Activated CD4-positive, CD25-positive, alpha-beta regulatory T cell treated with anti-CD3 and anti-CD28 coated beads, Interleukin-2, amount 50 U/mL, for 72 hours (primary cell): ENCODE results near the gene PLD4.
A peak's percentile ranks its signal among the peaks of the same experiment; 100 is the strongest.

Experiments used
- DNase-seq: peaks from one replicate; pipeline ENCODE4 v3.0.0; 2021

PLD4 gene

DNA sequence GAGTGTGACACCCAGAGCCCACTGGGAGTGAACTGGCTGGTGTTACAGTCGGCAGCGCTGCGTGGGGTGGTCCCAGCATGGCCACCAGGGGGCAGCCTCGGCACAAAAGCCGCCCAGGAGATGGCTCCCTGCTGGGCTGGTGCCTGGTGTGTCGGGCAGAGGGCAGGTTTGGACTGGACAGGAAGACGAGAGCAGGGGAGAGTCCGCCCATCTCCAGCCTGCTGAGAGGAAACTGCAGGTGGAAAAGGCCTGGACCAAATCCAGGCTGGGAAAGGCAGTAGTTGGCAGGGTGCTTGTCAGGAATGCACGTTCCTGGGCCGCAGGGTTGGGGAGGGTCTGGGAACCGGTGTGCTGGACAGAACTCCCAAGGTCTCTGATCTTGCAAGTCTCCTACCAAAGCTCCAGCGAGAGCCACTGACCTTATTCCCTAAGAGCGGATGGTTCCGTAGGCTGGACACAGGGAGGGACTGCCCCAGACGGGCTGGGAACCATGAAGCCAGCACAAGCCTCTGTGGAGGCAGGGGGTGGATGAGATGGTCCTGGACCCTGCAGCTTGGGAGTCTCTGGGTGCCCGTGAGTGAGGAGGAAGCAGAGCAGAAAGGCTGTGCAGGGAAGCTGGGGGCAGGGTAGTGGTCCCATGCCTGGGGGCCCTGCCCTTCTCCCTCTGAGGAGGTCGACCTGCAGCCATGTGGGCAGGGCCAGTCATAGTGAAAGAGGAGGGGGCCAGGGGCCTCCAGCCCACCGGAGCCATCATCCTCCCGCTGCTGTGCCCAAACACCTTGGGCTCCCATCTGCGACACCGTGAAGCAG, 51.7 kb downstream of the PLD4 start:
- peak; percentile 91 for DNase-seq

DNA sequence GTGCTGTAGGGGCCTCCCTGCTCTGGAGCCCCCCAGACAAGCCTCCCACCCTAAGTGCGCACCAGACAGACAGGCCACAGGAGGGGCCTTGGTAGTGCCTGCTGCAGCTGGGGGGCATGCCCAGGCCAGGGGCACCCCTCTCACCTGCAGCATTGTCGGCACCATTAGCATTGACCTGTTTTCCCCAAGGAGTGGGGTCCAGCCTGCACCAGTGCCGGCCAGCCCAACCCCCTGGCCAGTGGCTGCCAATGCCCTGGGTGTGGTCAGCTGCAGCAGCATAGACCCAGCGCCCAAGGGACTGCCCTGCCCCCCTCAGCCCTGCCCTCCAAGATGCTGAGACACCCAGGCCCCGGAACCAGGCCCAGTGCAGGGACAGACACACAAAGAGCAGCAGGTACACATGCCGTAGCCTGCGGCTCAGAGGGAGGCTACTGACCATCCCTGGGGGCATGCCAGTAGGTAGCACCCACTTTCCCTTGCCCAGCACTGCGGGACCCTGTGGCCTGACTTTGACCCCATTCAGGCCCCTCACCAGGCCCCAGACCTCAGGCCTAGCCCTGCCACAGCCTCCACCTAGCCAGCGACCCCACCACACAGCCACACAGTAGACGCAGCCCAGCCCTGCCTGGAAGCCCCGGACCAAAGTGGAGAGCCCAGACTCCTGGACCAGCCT, 52.5 kb downstream of the PLD4 start:
- DNase-seq = no peak

GRCh38 chr14:104977681-104978653, 53.3 kb downstream of the PLD4 start, which contains the start of gene AHNAK2:
Gene AHNAK2 (minus strand): TSS chr14:104978374. CDS start chr14:104978237, 137 bp downstream.
- peak; percentile 60 for DNase-seq

GRCh38 chr14:104978746-104979691, 54.3 kb downstream of the PLD4 start:
- DNase-seq = no peak

GRCh38 chr14:104979758-104980610, 55.3 kb downstream of the PLD4 start:
- no peak for DNase-seq

DNA sequence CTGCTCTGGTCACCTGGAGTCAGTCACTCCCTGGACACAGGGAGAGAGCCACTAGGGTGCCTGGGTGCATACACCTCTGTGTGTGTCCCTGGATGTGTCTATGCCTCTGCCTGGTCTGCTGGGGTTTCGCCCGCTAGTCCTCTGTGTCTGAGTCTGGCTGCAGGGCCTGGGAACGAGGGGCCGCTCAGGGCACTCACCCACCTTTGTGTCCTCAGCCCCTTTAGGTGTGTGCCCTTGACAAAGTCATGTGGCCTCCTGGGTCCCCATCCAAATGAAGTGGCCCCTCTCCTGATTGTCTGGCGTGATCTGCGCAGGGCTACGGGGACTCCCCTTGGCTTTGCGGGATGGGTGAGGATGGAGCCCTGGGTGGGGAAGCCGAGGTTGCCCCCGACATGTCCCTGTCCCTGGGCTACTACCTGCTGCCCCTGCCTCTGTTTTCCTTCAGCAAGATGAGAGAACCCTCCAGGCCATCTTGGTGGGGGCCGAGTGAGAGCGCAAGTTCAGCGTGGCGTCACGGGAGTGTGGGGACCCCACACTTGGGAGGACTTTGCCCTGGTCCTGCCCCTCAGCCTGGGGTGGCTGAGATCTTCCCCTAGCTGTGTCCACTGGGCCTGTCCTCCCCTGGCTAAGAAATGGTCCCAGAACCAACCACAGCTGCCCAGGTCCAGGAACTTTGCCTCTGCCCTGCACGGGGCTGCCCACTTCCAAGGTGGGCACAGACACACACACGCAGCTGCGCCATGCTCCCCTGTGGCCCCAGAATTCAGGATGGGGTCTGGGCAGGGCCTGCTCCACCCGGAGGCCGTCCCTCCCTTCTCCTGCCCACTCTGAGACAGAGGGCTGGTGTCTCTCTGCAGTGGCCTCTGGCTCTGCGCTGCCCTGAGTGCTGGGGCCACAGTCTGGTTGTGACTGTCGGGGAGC, 56.2 kb downstream of the PLD4 start:
- DNase-seq = no peak

- DNase-seq = no peak
Measured at GRCh38 chr14:104981699-104982541, 57.2 kb downstream of the PLD4 start.

GRCh38 chr14:104982548-104983230, 58.0 kb downstream of the PLD4 start:
- no peak for DNase-seq
